Thoracic aorta (tissue), 2 donors: ENCODE measurements around the gene GLUL. TPM values are rescaled to one million over a fixed set of nuclear protein-coding genes. Genes with fewer than 3 reads are reported as not detected.

Source experiments
- ATAC-seq: fragments of 150-250 bp; one replicate; pipeline ENCODE4 v1.8.0; 2017; ENCODE audit warnings: low read depth; ENCODE audit not compliant: insufficient number of reproducible peaks, low FRiP score
- DNase-seq: peaks from one replicate; pipeline ENCODE4 v3.0.0-alpha.2; 2020; ENCODE audit warnings: low spot score
- H3K27ac ChIP-seq, 2 donors: fragments of 200-600 bp; sonication (generic); 1 replicate in 1 of 2; 2 replicates in 1 of 2; pipeline ENCODE4 v1.5.1; 2016; ENCODE audit warnings: mild to moderate bottlenecking in 2 of 2, moderate library complexity in 2 of 2
- H3K27me3 ChIP-seq: fragments of 200-600 bp; sonication (generic); replicated peaks from 2 replicates; pipeline ENCODE4 v1.6.0; 2016; ENCODE audit warnings: mild to moderate bottlenecking; ENCODE audit not compliant: insufficient read depth
- H3K36me3 ChIP-seq: fragments of 200-600 bp; sonication (generic); one replicate; pipeline ENCODE4 v1.5.1; 2016
- H3K4me1 ChIP-seq, 2 donors: fragments of 200-600 bp; sonication (generic); 1 replicate in 1 of 2; 2 replicates in 1 of 2; pipeline versions ENCODE4 v1.5.1 to v1.6.0; 2016; ENCODE audit warnings: low read depth in 2 of 2, mild to moderate bottlenecking in 1 of 2; ENCODE audit not compliant: control insufficient read depth in 1 of 2
- H3K4me3 ChIP-seq: fragments of 200-600 bp; sonication (generic); 2 replicates; pipeline ENCODE4 v1.5.1; 2016; ENCODE audit warnings: mild to moderate bottlenecking
- H3K9me3 ChIP-seq: fragments of 200-600 bp; sonication (generic); 2 replicates; pipeline ENCODE4 v1.5.1; 2016
- CTCF ChIP-seq: fragments of 200-600 bp; sonication (generic); IDR thresholded peaks from one replicate; pipeline ENCODE4 v1.5.1; 2019; ENCODE audit warnings: antibody characterized with exemption
- total RNA-seq, 2 donors: library from RNA; depleted of rRNA; stranded (reverse); fragments of >200 nt; gene quantifications; one replicate each; pipeline versions ENCODE4 v1.1.0 to v1.2.3, GENCODE V29; 2016

Gene GLUL
- total RNA-seq, 2 donors from 2014 or later, result 705 to 998 TPM

DNA sequence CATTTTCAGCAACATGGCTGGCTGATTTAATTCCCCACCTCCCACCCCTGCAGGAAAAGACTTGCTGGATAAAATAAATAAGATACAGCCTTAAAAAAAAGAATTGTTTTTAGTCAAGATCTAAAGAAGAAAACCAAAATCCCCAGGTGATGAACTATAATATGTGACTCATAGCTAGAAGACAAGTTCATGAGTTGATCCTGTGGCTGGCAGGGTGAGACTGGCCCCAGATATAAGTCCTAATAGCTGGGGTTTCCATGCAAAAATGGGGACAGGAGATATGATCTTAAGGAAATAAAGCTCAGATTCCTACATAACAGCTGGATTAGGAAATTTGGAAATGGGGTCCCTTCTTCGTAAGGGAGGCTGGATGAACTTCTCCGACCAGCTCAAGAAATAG lies 36.5 kb upstream of the GLUL start:
- Histone ChIP-seq H3K4me1 (no peaks in the 10 kb centered on the region), H3K9me3 (no peaks in the 10 kb centered on the region)
- DNase-seq, result no peak

DNA sequence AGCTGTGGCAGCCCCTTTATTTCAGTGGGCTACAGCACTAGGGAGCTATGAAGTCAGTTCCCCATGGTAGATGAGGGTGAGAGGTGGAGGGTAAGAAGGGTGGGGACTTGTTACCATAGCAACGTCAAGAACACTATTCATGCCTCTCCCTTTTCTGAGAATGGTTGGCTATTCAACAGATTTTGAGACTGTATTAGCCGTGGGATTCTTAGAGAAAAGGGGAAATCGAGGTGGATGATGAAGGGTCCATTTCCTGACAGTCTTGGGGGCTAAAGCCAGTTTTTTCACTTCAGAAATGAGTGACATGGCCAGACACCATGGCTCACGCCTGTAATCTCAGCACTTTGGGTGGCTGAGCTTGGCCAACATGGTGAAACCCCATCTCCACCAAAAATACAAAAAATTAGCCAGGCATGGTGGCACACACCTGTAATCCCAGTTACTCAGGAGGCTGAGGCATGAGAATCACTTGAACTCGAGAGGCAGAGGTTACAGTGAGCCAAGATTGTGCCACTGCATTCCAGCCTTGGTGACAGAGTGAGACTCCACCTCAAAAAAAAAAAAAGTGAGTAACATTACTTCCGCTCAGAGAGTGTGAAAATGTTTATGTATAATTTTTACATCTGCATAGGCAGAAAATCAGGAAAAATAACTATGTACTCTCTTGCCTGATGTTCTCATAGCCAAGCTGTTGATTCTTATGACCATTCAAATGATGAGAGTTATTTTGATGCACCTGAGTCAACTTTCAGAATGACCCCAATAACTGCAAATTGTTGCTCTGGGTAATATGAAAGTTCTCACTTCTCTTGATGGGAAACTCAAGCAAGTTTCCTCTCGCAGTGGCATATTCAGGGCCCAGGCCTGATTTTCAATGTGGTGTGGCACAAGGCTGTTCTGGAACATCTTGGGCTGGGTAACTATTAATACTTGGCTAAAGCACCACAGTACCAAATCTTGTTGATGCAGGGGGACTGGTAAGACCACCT lies 35.1 kb upstream of the GLUL start:
- no peaks in the 10 kb centered on the region for H3K27me3 ChIP-seq
- no peak for TF ChIP-seq CTCF
- DNase-seq (no peak), ATAC-seq (no peak)
- no peak overlapping the region for H3K27ac ChIP-seq
- H3K4me1 ChIP-seq, result no peaks in the 10 kb centered on the region
- H3K36me3 ChIP-seq, result no peaks in the 10 kb centered on the region
- H3K9me3 ChIP-seq, result no peaks in the 10 kb centered on the region
- no peak overlapping the region for H3K4me3 ChIP-seq

More for the DNA sequence above, 36.5 kb upstream of the GLUL start:
- no peak overlapping the region for H3K4me3 ChIP-seq
- no peaks in the 10 kb centered on the region for H3K36me3 ChIP-seq
- no peak overlapping the region for H3K27ac ChIP-seq
- TF ChIP-seq CTCF, result no peak
- no peak for ATAC-seq
- H3K27me3 ChIP-seq, result no peaks in the 10 kb centered on the region

DNA sequence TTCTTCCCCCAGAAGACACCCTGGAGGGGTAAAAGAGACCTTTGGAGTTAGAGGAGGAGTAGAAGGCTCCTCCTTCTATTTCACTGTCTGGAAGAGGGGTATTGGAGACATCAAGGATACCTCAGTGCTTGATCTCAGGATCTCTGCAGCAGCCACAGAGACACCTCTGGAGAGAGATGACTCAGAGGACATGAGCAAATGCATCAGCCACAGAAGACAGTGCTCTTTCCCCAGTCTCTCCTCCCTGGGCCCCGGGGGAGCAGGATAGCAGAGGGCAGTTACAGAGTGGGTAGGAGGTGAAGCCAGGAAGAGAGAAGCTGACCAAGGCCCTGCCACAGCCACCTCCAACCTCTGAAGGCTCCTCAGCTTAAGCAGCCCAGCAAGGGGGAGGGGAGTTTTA lies 24.2 kb upstream of the GLUL start:
- ATAC-seq (no peak), DNase-seq (no peak)
- no peak overlapping the region for H3K27ac ChIP-seq
- no peaks in the 10 kb centered on the region for H3K27me3 ChIP-seq
- H3K4me3 ChIP-seq, result no peak overlapping the region
- TF ChIP-seq CTCF, result no peak
- no peaks in the 10 kb centered on the region for H3K9me3 ChIP-seq
- no peaks in the 10 kb centered on the region for H3K36me3 ChIP-seq
- peaks cover 3 to 4% of the 10 kb centered on the region in 2 donors for H3K4me1 ChIP-seq

- Histone ChIP-seq H3K27me3 (no peaks in the 10 kb centered on the region), H3K4me3 (no peak overlapping the region), H3K4me1 (peaks cover 11 to 16% of the 10 kb centered on the region in 2 donors), H3K27ac (no peak overlapping the region), H3K36me3 (no peaks in the 10 kb centered on the region), H3K9me3 (no peaks in the 10 kb centered on the region)
- no peak for TF ChIP-seq CTCF
- ATAC-seq (no peak), DNase-seq (no peak)
Observed at GRCh38 chr1:182413969-182414368, 22.4 kb upstream of the GLUL start.

- ATAC-seq (no peak), DNase-seq (no peak)
- TF ChIP-seq CTCF, result no peak
- peaks cover 11 to 16% of the 10 kb centered on the region in 2 donors for H3K4me1 ChIP-seq
- H3K36me3 ChIP-seq, result no peaks in the 10 kb centered on the region
- no peak overlapping the region for H3K4me3 ChIP-seq
- H3K27me3 ChIP-seq, result no peaks in the 10 kb centered on the region
- H3K27ac ChIP-seq, result no peak overlapping the region
- H3K9me3 ChIP-seq, result no peaks in the 10 kb centered on the region
Observed at GRCh38 chr1:182413486-182413885, 21.9 kb upstream of the GLUL start.
